Effector memory CD4-positive, alpha-beta T cell (primary cell): ENCODE measurements around the gene LXN.
A peak's percentile ranks its signal among the peaks of the same experiment; 100 is the strongest.

Source experiments
- DNase-seq, 3 donors: peaks; one replicate each; pipeline ENCODE4 v3.0.0-alpha.2; 2020
- H3K27ac ChIP-seq: 2 replicates; pipeline ENCODE4 v1.7.0; 2013; ENCODE audit warnings: mild to moderate bottlenecking, low read length, moderate library complexity; ENCODE audit not compliant: insufficient read depth, poor library complexity, severe bottlenecking
- H3K27me3 ChIP-seq: replicated peaks from 2 replicates; pipeline ENCODE4 v1.7.0; 2013; ENCODE audit warnings: mild to moderate bottlenecking, low read length; ENCODE audit not compliant: insufficient read depth, control insufficient read depth, poor library complexity, severe bottlenecking
- H3K36me3 ChIP-seq: 2 replicates; pipeline ENCODE4 v1.7.0; 2013; ENCODE audit warnings: mild to moderate bottlenecking, low read length, moderate library complexity; ENCODE audit not compliant: control insufficient read depth, insufficient read depth
- H3K4me1 ChIP-seq: 2 replicates; pipeline ENCODE4 v1.7.0; 2013; ENCODE audit warnings: low read length, mild to moderate bottlenecking; ENCODE audit not compliant: control insufficient read depth, insufficient read depth, poor library complexity, severe bottlenecking
- H3K4me3 ChIP-seq: 2 replicates; pipeline ENCODE4 v1.7.0; 2013; ENCODE audit warnings: low read length, low read depth, mild to moderate bottlenecking; ENCODE audit not compliant: insufficient read depth, poor library complexity, severe bottlenecking
- H3K9me3 ChIP-seq: 2 replicates; pipeline ENCODE4 v1.7.0; 2013; ENCODE audit warnings: mild to moderate bottlenecking, low read length, moderate library complexity; ENCODE audit not compliant: control insufficient read depth

The LXN gene

DNA sequence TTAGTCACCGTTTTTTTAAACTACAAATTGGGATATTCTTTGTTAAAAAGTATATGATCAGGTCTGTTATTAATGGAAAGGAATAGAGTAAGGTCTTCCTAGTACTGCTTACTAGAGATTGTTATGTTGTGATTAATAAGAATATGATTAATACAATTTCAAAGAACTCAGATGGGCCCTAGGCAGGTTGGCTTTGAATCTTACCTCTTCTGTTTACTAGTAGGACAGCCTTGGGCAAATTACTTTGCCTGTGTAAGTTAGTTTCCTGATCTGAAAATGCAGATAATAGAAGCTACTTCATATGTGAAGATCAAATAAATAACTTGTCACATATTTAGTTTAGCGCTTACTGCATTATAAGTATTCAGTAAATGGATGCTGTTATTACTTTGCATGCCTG is 21.3 kb downstream of the LXN start:
- Histone ChIP-seq H3K9me3 (no peaks in the 10 kb centered on the region), H3K36me3 (peaks cover 60% of the 10 kb centered on the region), H3K27me3 (no peaks in the 10 kb centered on the region), H3K4me1 (no peaks in the 10 kb centered on the region), H3K4me3 (no peak overlapping the region), H3K27ac (no peak overlapping the region)
- DNase-seq = no peak

DNA sequence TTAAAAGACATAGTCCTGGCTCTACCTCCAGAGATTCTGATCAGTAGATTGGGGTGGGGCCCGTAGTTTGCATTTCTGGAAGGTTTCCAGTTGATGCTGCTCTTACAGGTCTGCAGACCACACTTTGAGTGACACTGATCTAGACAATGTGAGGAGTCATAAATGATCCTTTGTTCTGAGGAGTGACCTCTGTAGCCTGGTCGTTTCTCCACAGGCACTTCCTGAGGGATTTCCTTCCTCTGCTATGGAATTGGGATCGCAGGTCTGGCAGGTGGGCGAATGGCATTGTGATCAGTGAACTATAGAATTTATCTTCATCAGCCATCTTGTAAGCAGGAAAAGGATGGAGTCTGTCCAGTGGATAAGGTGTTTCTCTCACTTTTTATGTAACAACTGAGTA is 22.7 kb downstream of the LXN start:
- H3K9me3 ChIP-seq = no peaks in the 10 kb centered on the region
- no peaks in the 10 kb centered on the region for H3K27me3 ChIP-seq
- no peak overlapping the region for H3K4me3 ChIP-seq
- H3K36me3 ChIP-seq = peaks cover 50% of the 10 kb centered on the region
- peaks cover 7% of the 10 kb centered on the region for H3K4me1 ChIP-seq
- no peak for DNase-seq
- no peak overlapping the region for H3K27ac ChIP-seq

DNA sequence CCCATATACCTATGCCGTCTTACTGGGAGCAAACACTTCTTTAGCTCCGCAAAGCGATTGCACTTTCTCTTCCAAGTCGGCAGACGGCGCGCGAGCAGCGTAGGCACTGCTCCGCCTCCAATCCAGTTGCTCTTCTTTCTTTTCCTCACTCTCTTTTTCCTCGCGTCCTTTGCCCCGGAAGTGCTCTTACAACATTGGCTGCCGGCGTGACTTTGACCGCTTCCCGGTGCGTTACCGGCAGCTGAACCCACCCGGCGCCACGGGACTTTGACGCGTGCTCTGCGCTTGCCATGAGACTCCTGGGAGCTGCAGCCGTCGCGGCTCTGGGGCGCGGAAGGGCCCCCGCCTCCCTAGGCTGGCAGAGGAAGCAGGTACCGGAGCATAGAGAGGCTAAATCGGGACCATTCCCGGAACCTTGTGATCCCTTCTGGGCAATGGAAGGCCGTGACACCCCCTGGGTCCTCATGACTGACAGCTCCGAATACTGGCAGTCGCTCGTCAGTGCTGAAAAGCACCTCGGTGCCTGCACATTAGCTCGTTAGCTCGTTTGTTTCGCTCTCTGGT is 28.0 kb downstream of the LXN start, which contains the start of gene GFM1:
Gene GFM1, plus strand, starts transcription at position 183 of the 564 bp plus-strand sequence. Its CDS starts 108 bp downstream, at position 291.
- H3K4me3 ChIP-seq = peak within 1 kb of the TSS; percentile 93
- peaks cover 9% of the 10 kb centered on the region for H3K4me1 ChIP-seq
- peak; percentile 78 to 88 (median 85) for DNase-seq
- H3K27me3 ChIP-seq = no peaks in the 10 kb centered on the region
- no peaks in the 10 kb centered on the region for H3K9me3 ChIP-seq
- H3K27ac ChIP-seq = peak within 1 kb of the TSS; percentile 75
- H3K36me3 ChIP-seq = peaks cover 16% of the 10 kb centered on the region

DNA sequence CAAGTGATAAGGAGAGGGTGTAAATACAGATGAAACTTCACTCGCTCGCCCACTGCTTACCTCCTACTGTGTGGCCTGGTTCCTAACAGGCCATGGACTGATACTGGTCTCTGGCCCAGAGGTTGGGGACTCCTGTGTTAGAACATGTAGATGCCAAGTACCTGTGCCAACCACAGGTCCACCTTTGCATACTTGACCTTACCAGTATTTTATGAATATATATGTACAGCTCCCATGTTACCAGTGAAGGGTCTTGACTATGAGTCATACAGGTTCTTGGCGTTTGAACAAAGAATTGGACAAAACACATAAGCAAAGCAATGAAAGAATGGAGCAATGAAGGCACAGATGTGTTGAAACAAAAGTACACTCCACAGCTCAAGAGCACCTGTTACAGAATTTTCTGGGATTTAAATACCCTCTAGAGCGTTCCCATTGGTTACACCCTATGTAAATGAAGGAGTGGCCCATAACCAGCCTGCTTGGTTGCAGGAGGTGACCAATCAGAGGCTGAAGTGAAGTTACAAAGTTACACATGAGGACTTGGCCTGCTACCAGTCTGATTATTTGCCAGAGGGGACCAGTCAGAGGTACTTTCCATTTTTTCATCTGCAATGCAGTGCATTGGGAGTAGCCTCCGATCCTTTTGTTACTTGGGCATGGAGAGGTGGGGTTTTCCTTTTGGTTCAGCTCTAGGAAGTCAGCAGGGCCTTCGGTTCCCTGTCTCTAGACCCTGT is 29.8 kb downstream of the LXN start:
- Histone ChIP-seq H3K4me3 (no peak overlapping the region), H3K27ac (no peak overlapping the region), H3K27me3 (no peaks in the 10 kb centered on the region), H3K9me3 (no peaks in the 10 kb centered on the region), H3K36me3 (peaks cover 4% of the 10 kb centered on the region), H3K4me1 (peaks cover 9% of the 10 kb centered on the region)
- DNase-seq = no peak

DNA sequence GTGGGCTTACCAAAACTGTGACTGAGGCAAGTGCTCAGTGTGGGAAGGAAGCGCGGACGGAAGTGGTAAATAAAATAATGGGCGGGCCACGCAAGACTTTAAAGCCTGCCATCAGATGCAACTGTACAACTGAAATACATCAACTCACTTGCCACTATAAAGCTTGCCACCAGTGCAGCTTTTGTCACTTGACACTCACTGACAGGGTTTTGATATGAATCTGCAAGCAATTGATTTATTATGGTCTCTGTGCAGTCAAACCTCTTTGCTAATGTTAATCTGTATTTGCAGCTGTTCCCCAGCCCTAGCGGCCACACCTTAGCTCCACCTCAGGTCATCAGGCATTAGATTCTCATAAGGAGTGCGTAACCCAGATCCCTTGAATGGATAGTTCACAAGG is 30.4 kb downstream of the LXN start:
- Histone ChIP-seq H3K27me3 (no peaks in the 10 kb centered on the region), H3K36me3 (no peaks in the 10 kb centered on the region), H3K4me1 (peaks cover 9% of the 10 kb centered on the region), H3K27ac (no peak overlapping the region), H3K4me3 (no peak overlapping the region), H3K9me3 (no peaks in the 10 kb centered on the region)
- DNase-seq = no peak

DNA sequence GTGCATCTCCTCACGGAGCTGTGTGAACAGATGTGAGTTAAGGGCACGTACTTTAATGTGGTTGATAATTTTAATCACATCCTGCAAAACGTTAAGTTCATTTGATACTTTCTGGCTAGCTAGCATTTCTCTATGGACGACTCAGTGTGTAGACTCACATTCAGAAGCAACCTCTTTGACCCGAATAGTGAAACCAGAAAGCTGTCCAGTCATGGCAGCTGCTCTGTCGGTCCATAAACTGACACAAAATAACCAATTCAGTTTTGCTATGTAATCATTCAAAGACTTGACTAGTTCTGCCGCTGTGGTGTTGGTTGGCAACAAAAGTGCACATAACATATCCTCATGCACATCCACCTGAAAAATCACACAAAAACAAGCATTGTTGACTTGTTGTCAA is 31.8 kb downstream of the LXN start:
- Histone ChIP-seq H3K4me3 (no peak overlapping the region), H3K27ac (no peak overlapping the region), H3K27me3 (no peaks in the 10 kb centered on the region), H3K9me3 (no peaks in the 10 kb centered on the region), H3K4me1 (peaks cover 9% of the 10 kb centered on the region), H3K36me3 (no peaks in the 10 kb centered on the region)
- DNase-seq = no peak

DNA sequence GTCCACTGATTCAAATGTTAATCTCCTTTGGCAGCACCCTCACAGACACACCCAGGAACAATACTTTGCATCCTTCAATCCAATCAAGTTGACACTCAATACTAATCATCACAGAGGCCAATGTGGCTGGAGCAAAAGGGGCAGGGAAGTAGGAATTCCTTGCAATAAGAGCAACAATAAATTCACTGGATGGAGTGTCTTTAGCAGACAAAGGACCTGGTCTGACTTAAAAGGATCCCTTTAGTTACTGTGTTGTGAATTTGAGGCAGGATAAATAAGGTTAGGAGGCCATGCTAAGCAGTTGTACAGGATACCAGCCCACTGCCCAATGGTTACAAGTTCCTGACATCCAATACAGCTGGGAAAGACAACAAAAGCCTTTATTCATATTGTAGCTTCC is 40.5 kb downstream of the LXN start:
- H3K36me3 ChIP-seq = no peaks in the 10 kb centered on the region
- H3K27me3 ChIP-seq = no peaks in the 10 kb centered on the region
- no peak overlapping the region for H3K4me3 ChIP-seq
- no peaks in the 10 kb centered on the region for H3K9me3 ChIP-seq
- H3K4me1 ChIP-seq = no peaks in the 10 kb centered on the region
- DNase-seq = no peak
- no peak overlapping the region for H3K27ac ChIP-seq

DNA sequence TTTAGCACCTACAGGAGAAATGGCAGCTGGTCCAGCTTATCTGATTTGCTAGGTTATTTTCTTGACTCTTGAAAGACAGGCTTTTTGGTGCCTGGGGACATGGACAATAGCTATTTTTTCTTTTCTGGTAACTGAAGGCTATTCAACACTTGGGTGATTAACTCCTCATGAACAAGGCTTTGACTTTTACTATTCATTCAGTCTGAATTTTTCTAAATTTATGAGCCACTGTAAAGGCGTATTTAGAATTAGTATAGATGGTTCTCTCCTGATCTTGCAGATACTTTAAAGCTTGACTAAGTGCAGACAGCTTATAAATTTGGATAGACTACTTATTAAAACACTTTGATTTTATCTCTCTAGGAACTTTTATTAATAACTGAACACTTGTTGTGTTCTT is 46.6 kb downstream of the LXN start:
- H3K4me3 ChIP-seq = no peak overlapping the region
- no peak overlapping the region for H3K27ac ChIP-seq
- DNase-seq = no peak
- H3K27me3 ChIP-seq = no peaks in the 10 kb centered on the region
- no peaks in the 10 kb centered on the region for H3K4me1 ChIP-seq
- H3K36me3 ChIP-seq = no peaks in the 10 kb centered on the region
- H3K9me3 ChIP-seq = peaks cover 5% of the 10 kb centered on the region

DNA sequence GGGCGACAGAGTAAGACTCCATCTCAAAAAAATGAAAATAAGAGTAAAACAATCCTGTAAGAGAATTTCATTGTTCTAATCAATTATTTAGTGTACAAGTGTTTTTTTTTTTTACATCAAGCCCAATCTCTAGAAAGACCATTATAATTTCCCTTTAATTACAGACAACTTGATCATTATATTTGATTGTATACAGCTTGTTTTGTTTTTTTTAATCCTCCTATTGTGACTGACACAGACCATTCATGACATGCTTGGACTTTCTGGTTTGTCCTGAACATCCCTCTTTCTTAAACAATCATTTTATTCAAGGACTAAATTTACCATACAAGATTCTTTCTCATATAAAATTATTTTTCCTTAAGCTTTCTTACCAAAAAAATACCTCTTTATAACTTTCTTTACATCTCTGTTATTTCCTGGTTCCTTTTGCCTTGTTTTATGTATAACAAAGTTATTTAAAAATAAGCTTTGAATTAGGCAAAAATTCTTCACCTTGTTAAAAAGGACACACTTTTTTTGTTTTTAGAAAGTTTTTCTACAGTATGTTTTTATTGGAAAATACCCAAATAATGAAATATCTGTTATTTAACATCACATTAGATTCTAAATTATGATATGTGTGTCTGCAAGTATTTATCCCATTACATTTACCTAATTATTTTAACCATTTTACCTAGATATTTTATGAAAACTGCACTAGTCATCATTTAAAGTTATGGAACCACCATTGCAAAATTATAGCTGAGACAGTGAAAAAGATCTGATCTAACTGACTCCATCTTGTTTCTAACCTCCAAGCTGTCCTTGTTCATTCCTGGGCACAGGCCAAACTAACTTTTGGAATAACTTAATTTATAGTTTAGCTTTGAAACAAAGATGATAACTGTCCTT is 54.2 kb downstream of the LXN start:
- Histone ChIP-seq H3K27ac (no peak overlapping the region), H3K4me1 (no peaks in the 10 kb centered on the region), H3K4me3 (no peak overlapping the region), H3K9me3 (peaks cover 6% of the 10 kb centered on the region), H3K27me3 (no peaks in the 10 kb centered on the region), H3K36me3 (no peaks in the 10 kb centered on the region)
- DNase-seq = no peak
